GM21619 (cell line): ENCODE data around the gene PRRG1.
"Not testable (repeated sequence)": the region's sequence is repeated elsewhere in the genome, so short reads cannot be mapped to it uniquely, and the experiment has no call there.

Experiments
- ATAC-seq: cut with Tn5 transposase; IDR thresholded peaks from one replicate; pipeline ENCODE4 v1.9.1; 2021; ENCODE audit not compliant: unreplicated experiment

Gene PRRG1

DNA sequence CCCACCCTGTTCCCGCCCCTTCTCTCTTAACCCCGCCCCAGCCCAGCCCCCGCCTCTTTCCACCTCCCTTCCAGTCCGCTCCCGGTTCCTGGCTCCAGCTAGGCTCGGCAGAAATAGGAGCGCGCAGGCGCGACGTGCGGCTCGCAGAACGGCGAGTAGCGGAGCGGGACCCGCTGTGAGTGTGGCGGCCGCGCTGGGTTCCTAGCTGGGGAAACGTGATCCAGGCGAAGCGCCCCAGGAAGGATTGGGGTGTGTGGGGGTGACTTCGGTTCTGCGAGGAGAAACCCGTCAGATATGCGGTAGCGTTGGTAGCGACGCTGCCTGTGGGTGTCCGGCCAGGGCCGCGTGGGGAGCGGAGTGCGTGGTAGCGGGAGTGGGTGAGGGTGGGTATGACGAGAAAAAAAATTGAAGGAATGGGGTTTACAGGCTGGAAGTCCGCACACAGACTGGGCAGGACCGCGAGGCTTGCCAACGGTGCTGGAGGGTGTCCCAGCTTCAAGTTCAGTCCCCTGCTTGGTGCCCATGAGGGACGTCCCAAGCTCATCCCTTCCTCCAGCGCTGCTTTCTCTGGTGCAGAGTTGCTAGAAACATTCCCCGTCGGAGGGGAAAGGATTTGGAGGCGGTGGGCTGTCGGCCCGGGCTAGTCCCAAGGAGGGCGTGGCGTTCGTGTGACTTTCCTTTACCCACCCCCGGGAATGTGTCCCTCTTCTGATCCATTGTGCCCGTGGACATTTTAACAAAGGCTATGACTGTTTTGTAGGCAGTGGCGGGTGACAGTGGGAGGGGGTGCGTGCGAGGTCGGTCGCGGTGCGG is at the start of gene PRRG1:
Gene PRRG1, plus strand, starts transcription at position 144 of the 813 bp plus-strand sequence. CDS start 56,886 bp downstream, outside the sequence.
- no peak for ATAC-seq

DNA sequence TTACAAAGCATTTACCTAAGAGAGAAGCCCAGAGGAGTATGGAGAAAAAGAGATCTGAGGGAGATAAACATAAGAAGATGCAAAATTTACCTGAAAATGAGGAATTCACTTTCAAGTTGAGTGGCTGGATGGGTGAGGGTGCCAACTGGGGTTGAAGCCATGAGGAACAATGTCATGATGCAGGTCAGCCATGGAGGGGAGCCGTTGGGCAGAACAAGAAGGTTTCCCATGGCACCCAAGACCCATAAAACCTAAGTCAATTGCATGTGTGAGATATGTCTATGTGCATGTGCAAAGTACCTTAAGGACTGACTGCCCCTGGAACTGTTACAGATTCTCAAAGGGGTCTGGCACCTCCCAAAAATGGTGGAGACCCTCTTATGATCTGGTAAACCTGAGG is 46.6 kb upstream of the PRRG1 start:
- ATAC-seq: no peak

DNA sequence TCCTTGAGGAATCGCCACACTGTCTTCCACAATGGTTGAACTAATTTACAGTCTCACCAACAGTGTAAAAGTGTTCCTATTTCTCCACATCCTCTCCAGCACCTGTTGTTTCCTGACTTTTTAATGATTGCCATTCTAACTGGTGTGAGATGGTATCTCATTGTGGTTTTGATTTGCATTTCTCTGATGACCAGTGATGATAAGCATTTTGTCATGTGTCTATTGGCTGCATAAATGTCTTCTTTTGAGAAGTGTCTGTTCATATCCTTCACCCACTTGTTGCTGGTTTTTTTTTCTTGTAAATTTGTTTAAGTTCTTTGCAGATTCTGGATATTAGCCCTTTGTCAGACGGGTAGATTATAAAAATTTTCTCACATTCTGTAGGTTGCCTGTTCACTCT is 43.9 kb upstream of the PRRG1 start:
- not testable (repeated sequence) for ATAC-seq

DNA sequence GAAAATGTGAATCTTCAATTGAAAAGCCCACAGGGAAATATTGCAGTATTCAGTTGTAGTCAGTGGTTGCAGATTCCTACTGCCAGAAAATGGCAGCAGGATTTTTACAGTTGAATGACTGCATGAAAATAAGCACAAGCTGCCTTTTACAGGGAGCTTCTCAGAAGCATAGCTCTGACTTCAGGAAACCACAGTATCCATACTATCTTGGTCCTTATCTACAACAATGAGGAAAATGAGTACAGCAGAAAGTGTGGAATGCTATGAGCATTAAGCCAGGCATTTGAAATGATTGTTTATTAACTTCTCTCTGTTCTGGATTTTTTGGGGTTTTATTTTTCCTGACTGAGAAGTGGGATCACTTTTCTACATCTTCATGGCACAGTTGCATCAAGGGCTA is 34.6 kb upstream of the PRRG1 start:
- no peak for ATAC-seq

DNA sequence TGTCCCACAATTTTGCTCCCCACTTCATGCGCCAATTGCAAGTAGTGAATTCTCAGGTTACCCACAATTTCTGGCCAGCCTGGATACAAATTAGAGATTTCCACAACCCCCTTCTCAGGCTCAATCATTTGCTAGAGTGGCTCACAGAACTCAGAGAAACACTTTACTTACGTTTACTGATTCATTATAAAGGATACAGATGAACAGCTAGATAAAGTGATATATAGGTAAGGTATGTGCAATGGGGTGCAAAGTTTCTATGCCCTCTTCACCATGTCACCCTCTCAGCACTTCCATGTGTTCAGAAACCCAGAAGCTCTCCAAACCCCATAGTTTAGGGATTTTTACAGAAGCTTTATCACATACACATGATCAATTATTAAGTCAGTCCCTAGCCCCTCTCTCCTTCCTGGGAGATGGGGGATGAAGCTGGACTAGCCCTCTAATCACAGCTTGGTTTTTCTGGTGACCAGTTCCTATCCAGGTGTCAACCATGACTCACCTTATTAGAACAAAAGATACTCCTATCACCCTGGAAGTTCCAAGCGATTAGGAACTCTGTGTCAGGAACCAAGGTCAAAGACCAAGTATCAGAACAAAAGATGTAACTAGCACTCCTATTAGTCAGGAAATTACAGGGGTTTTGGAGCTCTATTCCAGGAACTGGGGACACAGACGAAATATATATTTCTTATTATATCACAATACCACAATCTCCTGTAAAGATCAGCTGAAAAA is 33.5 kb upstream of the PRRG1 start:
- ATAC-seq: no peak

DNA sequence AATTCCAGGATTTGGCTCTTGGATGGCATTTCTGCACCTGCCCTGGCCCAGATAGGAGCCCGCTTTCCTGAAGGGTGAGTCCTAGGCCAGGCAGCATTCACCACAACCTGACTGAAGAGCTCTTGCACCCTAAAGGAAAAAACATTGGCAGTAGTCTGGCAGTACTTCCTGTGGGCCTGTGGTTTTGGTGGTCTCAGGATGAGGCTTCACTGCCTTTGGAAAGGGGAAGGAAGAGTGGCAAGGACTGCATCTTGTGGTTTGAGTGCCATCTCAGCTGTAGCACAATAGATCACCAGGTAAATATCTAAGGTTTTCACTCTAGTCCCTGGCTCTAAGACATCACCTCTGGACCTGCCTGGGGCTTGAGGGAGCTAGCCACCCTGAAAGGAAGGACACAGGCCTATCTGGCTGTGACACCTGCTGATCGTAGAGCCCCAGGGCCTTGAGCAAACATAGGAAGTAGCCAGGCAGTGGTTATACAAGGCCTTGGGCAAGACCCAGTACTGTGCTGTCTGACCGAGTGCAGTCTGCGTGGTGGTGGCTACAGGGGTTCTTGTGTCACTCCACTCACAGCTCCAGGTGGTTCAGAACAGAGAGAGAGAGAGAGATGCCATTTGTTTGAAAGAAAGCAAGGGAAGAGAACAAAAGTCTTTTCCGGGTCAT is 28.5 kb upstream of the PRRG1 start:
- no peak for ATAC-seq

DNA sequence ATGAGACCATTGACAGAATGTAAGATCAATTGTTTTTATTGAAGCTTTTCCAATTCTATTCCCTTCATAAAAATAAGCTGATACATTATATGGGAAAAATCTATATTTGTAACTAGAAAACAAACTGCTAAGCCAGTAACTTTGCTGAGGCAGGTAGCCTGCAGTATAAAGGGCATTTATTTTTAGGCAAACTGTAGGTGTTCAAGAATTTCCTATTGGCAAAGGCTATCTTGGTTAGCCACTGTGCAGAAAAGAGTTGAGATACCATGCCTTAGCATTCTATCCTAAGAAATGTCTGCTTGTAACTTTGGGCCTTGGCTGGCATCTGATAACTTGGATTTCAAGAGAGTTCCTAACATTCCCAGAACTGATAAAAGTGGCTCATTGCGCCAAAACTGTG is 18.5 kb upstream of the PRRG1 start:
- no peak for ATAC-seq

DNA sequence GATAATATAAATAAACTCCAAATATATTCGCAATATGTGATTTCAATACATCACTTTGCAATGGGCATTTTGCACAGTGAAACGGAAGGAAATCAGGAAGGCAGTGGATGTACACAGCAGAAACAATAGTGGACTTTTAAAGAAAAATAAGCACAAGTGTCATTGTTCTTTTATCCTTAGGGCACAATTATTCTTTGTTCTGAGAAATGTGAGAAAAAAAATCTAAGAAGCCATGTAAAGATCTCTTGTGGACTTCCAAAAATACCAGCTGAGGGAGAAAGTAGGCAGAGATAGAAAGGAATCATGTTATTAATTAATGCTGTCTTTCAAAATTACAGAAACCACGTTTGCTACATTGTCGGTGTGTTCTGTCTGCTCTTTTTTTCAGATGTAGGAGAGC is 17.6 kb upstream of the PRRG1 start:
- no peak for ATAC-seq

DNA sequence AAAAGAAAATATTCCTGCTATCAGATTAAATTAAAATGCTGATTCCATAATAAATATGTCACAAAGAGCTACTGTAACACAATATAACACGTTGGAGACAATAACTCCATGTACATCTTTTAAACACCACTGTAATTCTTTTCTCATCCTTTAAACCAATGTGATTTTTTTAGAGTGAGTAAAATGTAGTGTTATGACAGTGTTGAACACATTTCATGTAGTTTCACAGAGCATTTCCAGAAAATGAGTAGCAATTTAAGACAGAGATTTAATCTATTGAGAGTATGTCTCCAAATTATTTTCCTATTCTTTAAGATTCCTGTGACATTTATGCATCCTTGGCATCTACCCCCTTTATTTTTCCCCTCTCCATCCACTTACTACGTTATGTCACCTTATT is 17.1 kb upstream of the PRRG1 start:
- no peak for ATAC-seq

DNA sequence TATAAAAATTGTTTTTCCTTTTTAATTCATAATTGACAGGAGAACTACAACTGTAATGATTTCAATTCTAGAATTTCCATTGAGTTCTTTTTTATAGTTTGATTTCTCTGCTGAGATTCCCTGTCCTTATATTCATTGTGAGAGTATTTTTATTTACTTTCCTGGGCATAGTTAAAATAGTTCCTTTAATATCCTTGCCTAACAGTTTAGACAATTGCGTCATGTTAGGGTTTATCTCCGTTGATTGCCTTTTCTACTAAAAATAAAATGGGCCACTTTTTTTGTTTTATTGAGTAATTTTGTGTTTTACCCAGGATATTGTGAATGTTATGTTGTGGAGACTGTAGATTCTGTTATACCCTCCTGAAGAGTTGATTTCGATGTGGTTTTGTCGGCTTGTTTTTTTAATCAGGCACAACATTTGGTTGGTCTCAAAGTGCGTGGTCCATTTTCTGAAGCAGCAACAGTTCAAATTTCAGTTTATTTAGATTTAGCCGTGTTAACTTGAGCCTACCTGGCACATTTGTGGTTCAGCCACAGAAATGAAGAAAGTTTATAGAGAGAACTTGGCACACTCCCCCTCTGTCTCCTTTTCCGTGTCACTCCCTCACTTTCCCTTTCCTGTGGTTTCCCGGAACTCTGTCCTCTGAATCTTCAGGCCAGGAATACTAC is 16.0 kb upstream of the PRRG1 start:
- no peak for ATAC-seq

DNA sequence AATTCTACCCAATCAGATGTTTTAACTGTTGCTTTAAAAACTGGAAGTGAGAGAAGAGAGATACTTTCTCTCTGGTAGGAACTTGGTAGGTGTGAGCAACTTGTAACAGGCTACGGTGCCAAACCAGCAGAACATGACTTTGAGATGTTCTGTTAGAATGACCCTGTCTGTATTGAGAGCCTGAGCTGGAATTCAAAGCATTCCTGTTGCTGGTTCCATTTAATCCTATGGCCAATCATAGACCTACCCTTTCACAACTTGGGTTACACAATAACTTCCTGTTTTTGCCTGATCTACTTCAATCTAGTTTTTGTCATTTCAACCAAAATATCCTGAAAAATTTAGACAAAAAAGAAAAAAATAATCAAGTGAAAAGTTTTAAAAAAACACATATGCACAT is 1.7 kb upstream of the PRRG1 start:
- no peak for ATAC-seq

DNA sequence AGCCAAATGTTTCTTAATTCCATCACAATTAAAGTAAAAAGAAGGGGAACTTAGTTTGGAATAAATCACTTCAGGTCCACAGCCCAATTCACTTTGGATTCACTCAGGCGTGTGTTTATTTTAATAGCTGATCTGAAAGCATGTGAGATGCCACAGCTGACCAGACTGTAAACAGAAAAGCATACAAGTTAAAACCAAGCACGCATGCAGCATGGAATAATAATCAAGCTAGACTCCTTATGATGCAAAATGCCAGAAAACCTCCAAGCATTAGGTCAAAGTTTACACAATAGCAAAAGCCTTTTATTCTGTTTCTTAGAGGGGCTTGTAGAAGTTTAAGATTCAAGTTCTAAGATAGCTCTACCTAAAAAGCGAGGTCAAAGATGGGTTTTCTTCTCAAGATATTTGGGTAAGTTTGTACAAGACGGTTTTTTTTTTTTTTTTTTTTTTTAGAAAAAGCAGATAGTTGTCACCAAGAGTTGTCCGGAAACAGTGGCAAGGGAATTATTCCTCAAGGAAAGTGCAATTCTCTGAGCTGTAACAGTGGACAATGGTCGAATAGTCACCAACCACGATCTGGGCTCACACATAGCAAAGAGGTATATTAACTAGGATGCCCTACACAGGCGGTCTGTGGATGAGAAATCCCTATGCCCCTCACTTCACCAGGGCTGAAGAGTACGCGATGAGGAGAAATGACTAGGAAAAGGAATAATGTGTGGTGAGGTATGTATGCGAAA is 763 bp upstream of the PRRG1 start:
- no peak for ATAC-seq

DNA sequence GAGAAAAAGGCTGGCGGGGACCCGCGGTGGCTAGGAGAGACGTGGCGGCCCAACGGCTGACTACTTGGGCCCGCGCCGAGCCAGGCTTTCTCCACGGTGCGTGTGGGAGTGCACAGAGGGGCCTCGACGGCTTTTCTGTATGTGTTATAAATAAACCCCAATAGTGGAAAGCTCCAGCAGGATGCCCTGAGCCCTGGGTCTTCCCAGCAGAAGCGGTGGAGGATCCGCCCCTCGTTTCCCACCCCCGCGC is 268 bp upstream of the PRRG1 start:
- no peak for ATAC-seq

DNA sequence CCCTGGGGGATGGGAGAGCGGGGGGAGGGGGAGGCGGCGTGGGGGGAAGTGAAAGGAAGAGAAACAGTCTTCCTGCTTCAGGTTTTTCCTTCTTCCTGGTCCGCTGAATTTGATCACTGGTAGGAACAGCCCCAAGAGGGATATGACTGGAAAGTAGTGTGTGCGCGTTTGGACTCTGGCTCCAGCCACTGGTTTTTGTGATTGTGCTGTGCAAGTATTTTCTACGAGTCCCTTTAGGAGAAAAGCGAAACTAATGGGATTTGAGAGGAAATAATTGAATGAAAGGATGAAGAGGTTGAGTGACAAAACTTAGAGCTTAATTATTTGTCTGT is 836 bp downstream of the PRRG1 start:
- no peak for ATAC-seq

DNA sequence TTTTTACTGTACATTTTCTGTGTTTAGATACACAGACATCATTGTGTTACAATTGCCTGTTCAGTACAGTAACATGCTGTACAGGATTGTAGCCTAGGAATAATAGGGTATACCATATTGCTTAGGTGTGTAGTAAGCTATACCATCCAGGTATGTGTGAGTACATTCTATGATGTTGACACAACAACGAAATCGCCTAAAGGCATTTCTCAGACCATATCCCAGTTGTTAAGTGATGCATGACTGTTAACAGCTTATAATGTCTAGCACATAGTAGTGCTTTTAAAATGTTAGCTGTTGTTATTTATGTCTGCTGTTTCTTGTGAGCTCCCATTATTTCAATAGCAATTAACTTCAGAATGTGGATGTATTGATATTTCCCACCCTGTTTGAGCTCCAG is 4.5 kb downstream of the PRRG1 start:
- no peak for ATAC-seq

DNA sequence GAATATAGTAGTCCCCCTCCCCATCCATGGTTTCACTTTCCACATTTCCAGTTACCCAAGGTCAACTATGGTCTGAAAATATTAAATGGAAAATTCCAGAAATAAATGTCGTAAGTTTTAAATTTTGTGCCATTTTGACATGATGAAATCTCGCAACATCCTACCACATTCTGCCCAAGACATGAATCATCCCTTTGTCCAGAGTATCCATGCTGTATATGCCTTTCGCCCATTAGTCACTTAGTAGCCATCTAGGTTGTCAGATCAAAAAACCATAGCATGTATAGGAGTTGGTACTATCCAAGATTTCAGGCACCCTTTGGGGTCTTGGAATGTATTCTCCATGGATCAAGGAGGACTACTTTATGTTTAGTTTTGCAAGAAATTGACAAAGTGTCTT is 8.3 kb downstream of the PRRG1 start:
- no peak for ATAC-seq

DNA sequence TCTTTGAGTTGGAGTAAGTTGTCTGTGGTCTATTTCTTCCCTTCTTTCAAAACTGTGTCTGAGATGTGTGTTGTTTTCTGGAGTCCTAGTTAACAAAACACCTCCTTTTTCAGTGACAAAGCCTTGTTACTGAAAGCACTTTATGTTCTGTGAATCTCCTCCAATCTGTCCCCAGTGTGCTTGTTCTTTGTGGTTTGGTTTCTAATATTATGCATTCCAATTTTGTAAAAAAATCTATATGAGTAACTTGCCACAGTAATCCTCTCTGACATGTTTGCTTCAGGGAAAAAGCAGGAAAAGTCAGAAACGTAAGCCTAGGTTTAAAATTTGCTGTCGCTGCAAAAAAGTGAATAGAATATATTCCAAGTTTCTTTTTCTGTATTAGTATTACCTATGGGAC is 12.4 kb downstream of the PRRG1 start:
- no peak for ATAC-seq

DNA sequence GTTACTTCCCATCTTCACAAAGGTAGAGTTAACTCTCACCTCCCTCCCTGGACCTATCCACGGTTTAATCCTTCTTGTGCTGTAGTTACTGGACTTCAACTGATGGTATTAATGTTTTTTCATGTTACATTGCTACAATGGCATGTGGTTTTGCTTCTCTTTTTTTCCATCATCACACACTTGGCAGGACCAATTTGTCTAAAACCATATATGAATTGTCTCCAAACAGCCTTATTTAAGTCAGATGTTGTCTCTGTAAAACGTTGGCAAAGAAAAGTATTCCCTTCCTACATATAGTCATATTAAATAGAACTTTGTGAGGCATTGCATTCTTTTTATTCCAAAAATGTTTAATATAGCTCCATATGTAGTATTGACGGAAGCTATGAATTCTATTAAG is 15.5 kb downstream of the PRRG1 start:
- no peak for ATAC-seq

DNA sequence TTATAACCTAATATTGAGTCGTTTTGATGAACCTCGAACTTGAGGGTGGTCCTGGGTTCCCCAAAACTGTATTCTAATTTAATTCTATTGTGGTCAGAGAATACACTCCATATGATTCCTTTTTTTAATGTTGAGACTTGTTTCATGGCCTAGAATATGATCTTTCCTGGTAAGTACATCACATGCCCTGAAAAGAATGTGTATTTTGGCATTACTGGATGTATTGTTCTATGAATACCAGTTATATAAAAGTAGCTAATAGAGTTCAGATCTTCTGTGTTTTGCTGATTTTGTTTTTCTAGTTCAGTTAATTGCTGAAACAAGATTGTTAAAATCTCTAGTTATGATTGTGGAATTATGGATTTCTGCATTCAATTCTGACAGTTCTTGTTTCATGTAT is 18.8 kb downstream of the PRRG1 start:
- no peak for ATAC-seq

DNA sequence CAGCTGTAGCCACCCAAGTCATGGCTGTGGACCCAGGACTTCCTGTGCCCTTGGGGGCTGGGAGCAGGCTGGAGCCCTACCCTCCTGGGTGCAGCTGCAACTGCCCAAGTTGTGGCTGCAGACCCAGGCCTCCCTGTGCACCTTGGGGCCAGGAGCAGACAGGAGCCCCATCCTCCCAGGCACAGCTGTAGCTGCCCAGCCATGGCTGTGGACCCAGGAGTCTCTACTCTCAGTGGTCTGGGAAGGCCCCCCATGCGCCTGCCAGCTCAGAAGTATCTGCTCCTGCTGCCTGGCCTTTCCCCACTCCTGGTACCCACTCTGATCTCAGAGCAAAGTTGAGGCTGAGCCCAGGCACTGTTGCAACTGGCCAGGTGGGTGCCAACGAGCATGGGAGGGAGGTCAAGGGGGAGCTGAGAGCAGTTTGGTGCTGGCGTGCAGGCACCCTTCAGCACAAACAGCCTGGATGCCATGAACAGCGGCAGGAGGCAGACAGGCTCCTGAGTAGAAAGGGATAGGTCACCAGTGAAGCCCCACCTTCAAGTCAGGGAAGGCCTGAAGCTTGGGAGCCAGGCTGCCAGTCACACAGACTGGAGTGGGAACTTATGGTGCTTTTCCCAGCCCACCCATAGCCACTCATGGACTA is 21.5 kb downstream of the PRRG1 start:
- ATAC-seq: no peak

DNA sequence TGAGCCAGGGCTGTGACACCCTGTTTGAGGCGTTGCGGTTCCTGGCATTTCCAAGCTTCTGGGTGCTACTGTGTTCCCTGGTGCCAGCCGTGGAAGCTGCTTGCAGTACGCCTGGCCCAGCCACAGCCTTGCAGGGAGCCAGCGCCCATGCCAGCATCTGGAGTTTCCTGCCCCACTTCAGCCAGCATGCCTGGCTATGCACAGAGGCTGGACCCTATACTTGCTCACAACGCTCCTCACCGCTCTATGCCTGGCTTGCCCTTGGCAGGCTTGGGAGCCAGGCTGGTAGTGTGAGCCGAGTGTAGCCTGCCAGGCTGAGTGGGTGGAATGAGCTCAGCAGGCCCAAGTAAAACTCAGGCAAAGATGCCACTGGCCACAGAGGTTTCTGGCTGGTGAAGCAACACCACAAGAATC is 22.4 kb downstream of the PRRG1 start:
- no peak for ATAC-seq
